Liver (tissue), 3 donors: ENCODE data around the gene FGD6.

ENCODE experiments used
- EGR1 ChIP-seq, 2 donors: IDR thresholded peaks; 2 replicates each; pipeline ENCODE4 v1.6.1; 2016 to 2018; ENCODE audit warnings: antibody characterized with exemption in 2 of 2, low read depth in 2 of 2
- SP1 ChIP-seq: IDR thresholded peaks from 2 replicates; pipeline ENCODE4 v1.6.1; 2018; ENCODE audit warnings: antibody characterized with exemption, mild to moderate bottlenecking
- TF ChIP-seq, protein P1 (sequence below): fragments of 150-350 bp; IDR thresholded peaks from 2 replicates; pipeline ENCODE4 v1.5.1; 2017; ENCODE audit warnings: improper control_type of control experiment, low read depth, low read length; ENCODE audit not compliant: missing input control
- TF ChIP-seq, protein P2 (sequence below): IDR thresholded peaks from 2 replicates; pipeline ENCODE4 v1.6.1; 2016; ENCODE audit warnings: antibody characterized with exemption
- TF ChIP-seq, protein P3 (sequence below): IDR thresholded peaks from 2 replicates; pipeline ENCODE4 v1.6.1; 2016; ENCODE audit warnings: antibody characterized with exemption
- donor health status: healthy.
- donor health status: healthy.

DNA sequence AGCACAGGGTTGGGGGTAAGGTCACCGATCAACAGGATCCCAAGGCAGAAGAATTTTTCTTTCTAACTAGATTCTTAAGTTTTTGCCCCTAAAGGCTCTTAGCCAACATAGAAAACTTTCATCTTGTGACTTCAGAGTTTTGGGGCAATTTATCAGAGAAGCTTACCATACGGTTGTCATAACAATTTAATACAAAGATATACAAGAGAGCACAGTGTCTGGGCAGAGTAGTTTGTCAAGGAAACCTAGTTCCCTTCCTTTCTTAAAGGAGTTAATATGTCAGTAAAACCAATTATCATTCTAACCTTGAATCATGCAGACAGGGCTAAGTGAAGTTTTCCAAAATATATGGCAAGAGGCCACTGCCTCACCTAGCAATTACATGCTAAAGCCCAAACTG lies 162.2 kb downstream of the FGD6 start:
- TF ChIP-seq SP1 = no peak
- TF ChIP-seq, protein P1, sequence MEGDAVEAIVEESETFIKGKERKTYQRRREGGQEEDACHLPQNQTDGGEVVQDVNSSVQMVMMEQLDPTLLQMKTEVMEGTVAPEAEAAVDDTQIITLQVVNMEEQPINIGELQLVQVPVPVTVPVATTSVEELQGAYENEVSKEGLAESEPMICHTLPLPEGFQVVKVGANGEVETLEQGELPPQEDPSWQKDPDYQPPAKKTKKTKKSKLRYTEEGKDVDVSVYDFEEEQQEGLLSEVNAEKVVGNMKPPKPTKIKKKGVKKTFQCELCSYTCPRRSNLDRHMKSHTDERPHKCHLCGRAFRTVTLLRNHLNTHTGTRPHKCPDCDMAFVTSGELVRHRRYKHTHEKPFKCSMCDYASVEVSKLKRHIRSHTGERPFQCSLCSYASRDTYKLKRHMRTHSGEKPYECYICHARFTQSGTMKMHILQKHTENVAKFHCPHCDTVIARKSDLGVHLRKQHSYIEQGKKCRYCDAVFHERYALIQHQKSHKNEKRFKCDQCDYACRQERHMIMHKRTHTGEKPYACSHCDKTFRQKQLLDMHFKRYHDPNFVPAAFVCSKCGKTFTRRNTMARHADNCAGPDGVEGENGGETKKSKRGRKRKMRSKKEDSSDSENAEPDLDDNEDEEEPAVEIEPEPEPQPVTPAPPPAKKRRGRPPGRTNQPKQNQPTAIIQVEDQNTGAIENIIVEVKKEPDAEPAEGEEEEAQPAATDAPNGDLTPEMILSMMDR = no peak
- TF ChIP-seq, protein P2, sequence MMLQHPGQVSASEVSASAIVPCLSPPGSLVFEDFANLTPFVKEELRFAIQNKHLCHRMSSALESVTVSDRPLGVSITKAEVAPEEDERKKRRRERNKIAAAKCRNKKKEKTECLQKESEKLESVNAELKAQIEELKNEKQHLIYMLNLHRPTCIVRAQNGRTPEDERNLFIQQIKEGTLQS = no peak
- TF ChIP-seq, protein P3, sequence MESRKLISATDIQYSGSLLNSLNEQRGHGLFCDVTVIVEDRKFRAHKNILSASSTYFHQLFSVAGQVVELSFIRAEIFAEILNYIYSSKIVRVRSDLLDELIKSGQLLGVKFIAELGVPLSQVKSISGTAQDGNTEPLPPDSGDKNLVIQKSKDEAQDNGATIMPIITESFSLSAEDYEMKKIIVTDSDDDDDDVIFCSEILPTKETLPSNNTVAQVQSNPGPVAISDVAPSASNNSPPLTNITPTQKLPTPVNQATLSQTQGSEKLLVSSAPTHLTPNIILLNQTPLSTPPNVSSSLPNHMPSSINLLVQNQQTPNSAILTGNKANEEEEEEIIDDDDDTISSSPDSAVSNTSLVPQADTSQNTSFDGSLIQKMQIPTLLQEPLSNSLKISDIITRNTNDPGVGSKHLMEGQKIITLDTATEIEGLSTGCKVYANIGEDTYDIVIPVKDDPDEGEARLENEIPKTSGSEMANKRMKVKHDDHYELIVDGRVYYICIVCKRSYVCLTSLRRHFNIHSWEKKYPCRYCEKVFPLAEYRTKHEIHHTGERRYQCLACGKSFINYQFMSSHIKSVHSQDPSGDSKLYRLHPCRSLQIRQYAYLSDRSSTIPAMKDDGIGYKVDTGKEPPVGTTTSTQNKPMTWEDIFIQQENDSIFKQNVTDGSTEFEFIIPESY = no peak
- TF ChIP-seq EGR1 (IDR thresholded peaks at IDR 0.05; ENCODE audit: low read depth in 2 of 2) = no peak
